GM12878 (cell line): ENCODE results near the gene NAV3.

Source experiments
- ATF3 ChIP-seq: IDR thresholded peaks from 2 replicates; pipeline ENCODE4 v1.6.1; 2011; ENCODE audit warnings: low read depth, mild to moderate bottlenecking, low read length, moderate library complexity, borderline replicate concordance; ENCODE audit errors: extremely low read depth
- CREM ChIP-seq: IDR thresholded peaks from 2 replicates; pipeline ENCODE4 v1.6.1; 2014; ENCODE audit warnings: antibody characterized with exemption, low read depth
- CTCF ChIP-seq, 3 experiments: IDR thresholded peaks in 2 of 3; conservative IDR thresholded peaks in 1 of 3; 2 replicates each; pipeline ENCODE4 v1.5.1; 2011; ENCODE audit warnings: low read depth in 3 of 3, low read length in 3 of 3, mild to moderate bottlenecking in 3 of 3, control low read depth in 2 of 3, moderate library complexity in 2 of 3, inconsistent platforms in 1 of 3, mixed read lengths in 1 of 3; ENCODE audit not compliant: control insufficient read depth in 2 of 3, insufficient read depth in 1 of 3; ENCODE audit errors: extremely low read depth in 1 of 3
- GABPA ChIP-seq: IDR thresholded peaks from 2 replicates; pipeline ENCODE4 v1.6.1; 2014; ENCODE audit warnings: antibody characterized with exemption, low read depth, mild to moderate bottlenecking, inconsistent platforms
- MAX ChIP-seq: IDR thresholded peaks from 2 replicates; pipeline ENCODE4 v1.6.1; 2012; ENCODE audit warnings: low read depth, low read length, improper control_type of control experiment
- POLR2A ChIP-seq: IDR thresholded peaks from 2 replicates; pipeline ENCODE4 v1.6.1; 2011; ENCODE audit warnings: low read depth, mild to moderate bottlenecking, low read length
- TAF1 ChIP-seq: IDR thresholded peaks from 2 replicates; pipeline ENCODE4 v1.6.1; 2011; ENCODE audit warnings: mild to moderate bottlenecking, low read depth, low read length, borderline replicate concordance
- ZNF24 ChIP-seq: fragments of 450-650 bp; IDR thresholded peaks from 2 replicates; pipeline ENCODE4 v1.6.1; 2017; ENCODE audit warnings: antibody characterized with exemption, mild to moderate bottlenecking

GRCh38 chr12:78198896-78199295 lies 368.2 kb downstream of the NAV3 start:
- TF ChIP-seq CTCF (IDR thresholded peaks at IDR 0.05 in 2 of 3, conservative IDR thresholded peaks at IDR 0.05 in 1 of 3; ENCODE audit: control insufficient read depth in 2 of 3, extremely low read depth in 1 of 3, insufficient read depth in 1 of 3, low read depth in 3 of 3, low read length in 3 of 3), result no peak
- no peak for TF ChIP-seq ATF3
- TF ChIP-seq TAF1, result no peak
- no peak for TF ChIP-seq GABPA
- no peak for TF ChIP-seq ZNF24
- TF ChIP-seq CREM, result no peak
- TF ChIP-seq MAX, result no peak
- no peak for TF ChIP-seq POLR2A
